ENCODE results near the gene GUCY2D. TPM values are rescaled to one million over a fixed set of nuclear protein-coding genes. Genes with fewer than 3 reads are reported as not detected.
"Not testable (repeated sequence)": the region's sequence is repeated elsewhere in the genome, so short reads cannot be mapped to it uniquely, and the experiment has no call there.

The GUCY2D gene
- under 1 TPM in 1 of 4 donors, not detected in 3; 0.14 TPM for total RNA-seq

DNA sequence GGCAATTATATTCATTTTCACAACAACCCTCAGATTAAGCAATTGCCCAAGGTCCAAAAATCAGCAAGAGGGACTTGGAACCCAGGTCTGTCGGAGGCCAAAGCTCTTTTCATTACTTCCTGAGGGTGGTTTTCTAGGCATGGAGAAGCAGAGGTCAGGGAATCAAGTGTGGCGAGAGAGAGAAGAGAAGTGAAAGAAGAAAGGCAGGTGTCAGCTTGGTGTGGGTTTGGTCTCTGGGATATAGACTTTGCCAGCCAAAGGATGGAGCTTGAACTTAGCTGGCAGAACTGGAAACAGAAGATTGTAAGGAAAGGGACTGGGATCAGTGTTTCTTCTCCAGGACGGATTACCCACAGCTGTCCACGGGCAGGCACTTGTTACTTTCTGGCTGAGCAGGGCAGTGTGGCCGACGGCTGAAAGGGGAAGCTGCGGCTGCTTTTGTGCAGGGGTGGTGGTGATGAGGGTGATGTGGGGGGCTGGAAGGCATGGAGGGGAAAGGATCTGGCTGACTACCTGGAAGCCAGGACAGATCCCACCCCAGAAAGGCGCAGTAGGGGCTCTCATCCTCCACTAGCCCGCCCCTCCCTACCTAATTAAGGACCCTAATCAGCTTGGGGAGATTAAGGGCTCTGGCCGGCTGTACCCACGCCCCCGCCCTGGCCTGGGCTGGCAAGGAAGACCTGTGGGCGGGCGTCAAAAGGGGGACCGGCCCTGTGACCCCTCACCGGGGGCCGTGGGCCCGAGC lies at the start of gene GUCY2D:
Gene GUCY2D, plus strand, starts transcription at position 640 of the 745 bp plus-strand sequence. CDS start 433 bp downstream, outside the sequence.
- Histone ChIP-seq H3K4me3 (peak within 1 kb of the TSS in 2 of 4 donors; percentile 8 to 28), H3K27me3 (peaks cover 85% of the 10 kb centered on the region), H3K4me1 (peaks cover 0 to 16% (median 15%) of the 10 kb centered on the region in 4 donors), H3K36me3 (no peaks in the 10 kb centered on the region), H3K9me3 (no peaks in the 10 kb centered on the region), H3K27ac (no peak within 1 kb of the TSS)
- in situ Hi-C loops (cut with MboI; ENCODE audit: low pct_ligation_motif_present in 1 of 4, low pct_unique_long_range_greater_than_20kb in 1 of 4, low sequenced_read_pairs in 3 of 4), result no loop called here
- peak; percentile 39 for DNase-seq
- intact Hi-C loops (cut with DNase I; ENCODE audit: low total_unique reads), result no loop called here
- TF ChIP-seq POLR2A (IDR thresholded peaks at IDR 0.05) (no peak), POLR2AphosphoS5 (IDR thresholded peaks at IDR 0.05) (no peak), EP300 (IDR thresholded peaks at IDR 0.05; ENCODE audit: low read depth) (no peak)
- TF ChIP-seq, protein P1, sequence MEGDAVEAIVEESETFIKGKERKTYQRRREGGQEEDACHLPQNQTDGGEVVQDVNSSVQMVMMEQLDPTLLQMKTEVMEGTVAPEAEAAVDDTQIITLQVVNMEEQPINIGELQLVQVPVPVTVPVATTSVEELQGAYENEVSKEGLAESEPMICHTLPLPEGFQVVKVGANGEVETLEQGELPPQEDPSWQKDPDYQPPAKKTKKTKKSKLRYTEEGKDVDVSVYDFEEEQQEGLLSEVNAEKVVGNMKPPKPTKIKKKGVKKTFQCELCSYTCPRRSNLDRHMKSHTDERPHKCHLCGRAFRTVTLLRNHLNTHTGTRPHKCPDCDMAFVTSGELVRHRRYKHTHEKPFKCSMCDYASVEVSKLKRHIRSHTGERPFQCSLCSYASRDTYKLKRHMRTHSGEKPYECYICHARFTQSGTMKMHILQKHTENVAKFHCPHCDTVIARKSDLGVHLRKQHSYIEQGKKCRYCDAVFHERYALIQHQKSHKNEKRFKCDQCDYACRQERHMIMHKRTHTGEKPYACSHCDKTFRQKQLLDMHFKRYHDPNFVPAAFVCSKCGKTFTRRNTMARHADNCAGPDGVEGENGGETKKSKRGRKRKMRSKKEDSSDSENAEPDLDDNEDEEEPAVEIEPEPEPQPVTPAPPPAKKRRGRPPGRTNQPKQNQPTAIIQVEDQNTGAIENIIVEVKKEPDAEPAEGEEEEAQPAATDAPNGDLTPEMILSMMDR (IDR thresholded peaks at IDR 0.05), result no peak
- 12% methylated on average over 2 to 18 of the region's 18 CpGs for WGBS, 2 donors (ENCODE audit: low coverage in 1 of 2)

DNA sequence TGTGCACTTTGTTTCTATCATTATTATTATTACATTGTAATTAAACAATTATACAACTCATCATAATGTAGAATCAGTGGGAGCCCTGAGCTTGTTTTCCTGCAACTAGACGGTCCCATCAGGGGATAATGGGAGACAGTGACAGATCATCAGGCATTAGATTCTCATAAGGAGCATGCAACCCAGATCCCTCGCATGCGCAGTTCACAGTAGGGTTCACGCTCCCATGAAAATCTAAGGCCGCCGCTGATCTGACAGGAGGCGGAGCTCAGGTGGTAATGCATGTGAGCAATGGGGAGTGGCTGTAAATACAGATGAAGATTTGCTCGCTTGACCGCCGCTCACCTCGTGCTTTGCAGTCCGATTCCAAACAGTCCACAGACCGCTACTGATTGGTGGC lies 49.1 kb upstream of the GUCY2D start:
- DNase-seq; intact Hi-C loops (cut with DNase I; ENCODE audit: low total_unique reads); H3K27me3 ChIP-seq; in situ Hi-C loops (cut with MboI; ENCODE audit: low pct_ligation_motif_present in 1 of 4, low pct_unique_long_range_greater_than_20kb in 1 of 4, low sequenced_read_pairs in 3 of 4); H3K4me3 ChIP-seq; H3K36me3 ChIP-seq; H3K4me1 ChIP-seq; H3K27ac ChIP-seq; H3K9me3 ChIP-seq: not testable (repeated sequence)
- whole genome bisulfite sequencing, 2 donors (ENCODE audit: low coverage in 1 of 2), result 96% methylated on average over 13 of the region's 13 CpGs; no CpG with 5 or more reads in 1 of the 2 donors

GRCh38 chr17:7955414-7956227 lies 46.8 kb upstream of the GUCY2D start:
- Histone ChIP-seq H3K27ac (peak overlapping the region in 3 of 4 donors; percentile 59 to 76 (median 69)), H3K4me3 (no peak overlapping the region), H3K36me3 (no peaks in the 10 kb centered on the region), H3K4me1 (no peaks in the 10 kb centered on the region), H3K27me3 (peaks cover 4% of the 10 kb centered on the region), H3K9me3 (no peaks in the 10 kb centered on the region)
- TF ChIP-seq, protein P1 (IDR thresholded peaks at IDR 0.05), result no peak
- TF ChIP-seq EP300 (IDR thresholded peaks at IDR 0.05; ENCODE audit: low read depth) (no peak), POLR2AphosphoS5 (IDR thresholded peaks at IDR 0.05) (no peak), POLR2A (IDR thresholded peaks at IDR 0.05) (no peak)
- intact Hi-C loops (cut with DNase I; ENCODE audit: low total_unique reads), result no loop called here
- no peak for DNase-seq
- in situ Hi-C loops (cut with MboI; ENCODE audit: low pct_ligation_motif_present in 1 of 4, low pct_unique_long_range_greater_than_20kb in 1 of 4, low sequenced_read_pairs in 3 of 4), result no loop called here
- 71 to 72% methylated on average over 13 of the region's 13 CpGs for WGBS, 2 donors (ENCODE audit: low coverage in 1 of 2)

- TF ChIP-seq EP300 (IDR thresholded peaks at IDR 0.05; ENCODE audit: low read depth) (no peak), POLR2AphosphoS5 (IDR thresholded peaks at IDR 0.05) (peak; percentile 28 to 67 (median 42))
- peaks cover 10% of the 10 kb centered on the region for H3K27me3 ChIP-seq
- H3K4me1 ChIP-seq, result no peaks in the 10 kb centered on the region
- H3K9me3 ChIP-seq, result no peaks in the 10 kb centered on the region
- WGBS, 2 donors (ENCODE audit: low coverage in 1 of 2), result 60 to 70% methylated on average over 8 to 11 of the region's 11 CpGs
- DNase-seq, result peak; percentile 28
- in situ Hi-C loops (cut with MboI; ENCODE audit: low pct_ligation_motif_present in 1 of 4, low pct_unique_long_range_greater_than_20kb in 1 of 4, low sequenced_read_pairs in 3 of 4) (no loop called here), intact Hi-C loops (cut with DNase I; ENCODE audit: low total_unique reads) (no loop called here)
- H3K27ac ChIP-seq, result peak overlapping the region in 3 of 4 donors; percentile 59 to 76 (median 69)
- H3K36me3 ChIP-seq, result no peaks in the 10 kb centered on the region
- no peak overlapping the region for H3K4me3 ChIP-seq
Measured at GRCh38 chr17:7956228-7956965, 46.0 kb upstream of the GUCY2D start.

Data from transverse colon (tissue), 4 donors.